GM06990 (cell line): ENCODE results near the gene RTL10.
A peak's percentile ranks its signal among the peaks of the same experiment; 100 is the strongest.

Source experiments
- DNase-seq: peaks from one replicate; pipeline ENCODE4 v3.0.0-alpha.2; 2011; ENCODE audit not compliant: insufficient read length; ENCODE audit errors: extremely low read depth
- H3K27me3 ChIP-seq: replicated peaks from 2 replicates; pipeline ENCODE4 v1.6.0; 2011; ENCODE audit warnings: low read length; ENCODE audit not compliant: control insufficient read depth, insufficient read depth
- H3K36me3 ChIP-seq: 2 replicates; pipeline ENCODE4 v1.5.1; 2011; ENCODE audit warnings: low read length; ENCODE audit not compliant: control insufficient read depth, insufficient read depth
- H3K4me3 ChIP-seq: replicated peaks from 2 replicates; pipeline ENCODE4 v1.5.1; 2011; ENCODE audit warnings: low read depth, mild to moderate bottlenecking, control low read depth, low read length
- TF ChIP-seq, protein P1 (sequence below): IDR thresholded peaks from 2 replicates; pipeline ENCODE4 v1.5.1; 2011; ENCODE audit warnings: low read length, control low read depth, mild to moderate bottlenecking, inconsistent platforms; ENCODE audit not compliant: insufficient read depth, poor library complexity, severe bottlenecking

The RTL10 gene

DNA sequence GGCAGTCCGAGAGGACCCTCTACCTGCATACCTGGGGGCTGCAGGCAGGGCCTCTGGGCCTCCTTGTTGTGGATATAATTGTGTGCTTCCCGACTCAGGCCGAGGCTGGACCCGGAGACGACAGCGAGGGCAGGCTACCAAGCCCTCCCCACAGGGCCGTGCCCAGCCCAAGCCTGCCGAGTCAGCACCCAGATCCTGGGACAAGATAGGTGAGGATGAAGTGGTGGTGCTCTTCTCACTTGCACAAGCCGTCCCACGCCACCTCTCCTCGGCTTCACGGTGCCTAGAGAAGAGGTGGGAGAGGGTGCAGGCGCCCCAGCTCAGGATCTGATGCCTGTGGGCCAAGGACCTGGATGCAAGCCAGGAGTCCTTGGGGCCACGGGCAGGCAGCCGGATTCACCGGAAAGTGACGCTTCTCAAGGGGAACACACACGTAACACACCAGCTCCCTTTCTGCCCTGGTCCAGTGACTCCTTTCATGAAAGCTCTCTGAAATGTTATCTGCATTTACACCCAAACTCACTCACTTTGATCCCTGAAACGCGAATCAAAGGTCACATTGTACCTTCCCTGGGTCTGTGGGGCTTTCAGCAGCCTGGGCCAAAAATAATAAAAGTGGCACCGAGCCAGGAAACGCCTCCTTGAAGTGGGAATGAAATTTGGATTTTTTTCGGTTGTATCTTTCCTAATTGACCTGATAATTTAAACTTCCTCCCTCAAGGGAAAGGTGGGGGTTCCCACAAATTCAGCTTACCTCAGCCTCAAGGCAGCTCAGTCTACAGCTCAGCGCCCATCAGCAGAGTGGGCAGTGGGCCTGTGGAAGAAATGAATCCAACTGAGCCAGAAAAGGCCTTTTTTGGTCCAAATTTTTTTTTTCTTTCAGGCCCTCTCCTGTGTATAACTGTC lies 1.1 kb upstream of the RTL10 start:
- Histone ChIP-seq H3K36me3 (peaks cover 13% of the 10 kb centered on the region), H3K27me3 (no peaks in the 10 kb centered on the region), H3K4me3 (peak overlapping the region; percentile 98)
- TF ChIP-seq, protein P1, sequence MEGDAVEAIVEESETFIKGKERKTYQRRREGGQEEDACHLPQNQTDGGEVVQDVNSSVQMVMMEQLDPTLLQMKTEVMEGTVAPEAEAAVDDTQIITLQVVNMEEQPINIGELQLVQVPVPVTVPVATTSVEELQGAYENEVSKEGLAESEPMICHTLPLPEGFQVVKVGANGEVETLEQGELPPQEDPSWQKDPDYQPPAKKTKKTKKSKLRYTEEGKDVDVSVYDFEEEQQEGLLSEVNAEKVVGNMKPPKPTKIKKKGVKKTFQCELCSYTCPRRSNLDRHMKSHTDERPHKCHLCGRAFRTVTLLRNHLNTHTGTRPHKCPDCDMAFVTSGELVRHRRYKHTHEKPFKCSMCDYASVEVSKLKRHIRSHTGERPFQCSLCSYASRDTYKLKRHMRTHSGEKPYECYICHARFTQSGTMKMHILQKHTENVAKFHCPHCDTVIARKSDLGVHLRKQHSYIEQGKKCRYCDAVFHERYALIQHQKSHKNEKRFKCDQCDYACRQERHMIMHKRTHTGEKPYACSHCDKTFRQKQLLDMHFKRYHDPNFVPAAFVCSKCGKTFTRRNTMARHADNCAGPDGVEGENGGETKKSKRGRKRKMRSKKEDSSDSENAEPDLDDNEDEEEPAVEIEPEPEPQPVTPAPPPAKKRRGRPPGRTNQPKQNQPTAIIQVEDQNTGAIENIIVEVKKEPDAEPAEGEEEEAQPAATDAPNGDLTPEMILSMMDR = no peak
- DNase-seq = peak; percentile 73

GRCh38 chr22:19853879-19854777 lies 546 bp downstream of the RTL10 start:
- TF ChIP-seq, protein P1 = no peak
- DNase-seq = peak; percentile 41
- Histone ChIP-seq H3K36me3 (peaks cover 16% of the 10 kb centered on the region), H3K4me3 (peak overlapping the region; percentile 98), H3K27me3 (no peaks in the 10 kb centered on the region)

GRCh38 chr22:19853058-19853878 lies 1.4 kb downstream of the RTL10 start:
- no peak for DNase-seq
- Histone ChIP-seq H3K4me3 (peak overlapping the region; percentile 98), H3K27me3 (no peaks in the 10 kb centered on the region), H3K36me3 (peaks cover 16% of the 10 kb centered on the region)
- TF ChIP-seq, protein P1 = no peak

DNA sequence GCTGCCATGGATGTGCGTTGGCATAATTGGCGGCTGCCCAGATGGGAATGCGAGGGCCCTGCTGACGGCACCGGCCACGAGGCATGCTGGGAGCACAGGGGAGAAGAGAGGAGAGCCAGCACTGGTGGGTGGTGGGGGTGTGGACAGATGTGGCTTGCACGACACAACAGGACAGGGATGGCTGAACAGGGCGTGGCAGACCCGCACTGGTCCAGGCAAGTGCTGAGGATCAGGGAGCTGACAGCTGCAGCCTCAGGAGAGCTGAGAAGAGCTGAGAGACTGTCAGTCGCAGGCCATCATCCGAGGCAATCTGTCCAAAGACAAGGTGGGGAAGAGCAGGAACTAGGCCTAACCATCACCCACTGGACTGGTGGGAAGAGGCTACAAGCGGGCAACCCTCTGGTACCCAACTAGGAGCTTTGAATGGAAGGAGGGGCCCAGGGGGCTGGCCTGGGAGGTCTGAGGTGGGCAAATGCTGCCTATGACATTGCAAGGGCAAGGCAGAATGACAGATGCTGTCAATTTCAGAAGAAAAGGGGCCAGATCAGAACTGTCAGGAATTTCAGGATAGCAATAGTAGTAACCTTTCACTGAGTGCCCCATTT lies 2.4 kb downstream of the RTL10 start:
- no peak for DNase-seq
- H3K4me3 ChIP-seq = no peak overlapping the region
- peaks cover 16% of the 10 kb centered on the region for H3K36me3 ChIP-seq
- H3K27me3 ChIP-seq = no peaks in the 10 kb centered on the region
- TF ChIP-seq, protein P1 = no peak
